A549 (cell line): Measurements from ENCODE around the gene DGLUCY. TPM values are rescaled to one million over a fixed set of nuclear protein-coding genes. Genes with fewer than 3 reads are reported as not detected.

ENCODE experiments used
- ATAC-seq, 2 experiments: fragments of 200-7000 bp in 1 of 2; fragments of >200 bp in 1 of 2; cut with Nextera tagmentation in 1 of 2; cut with Tn5 transposase in 1 of 2; 3 replicates each; pipeline versions ENCODE4 v1.8.0 to v1.9.1; 2018 to 2020; ENCODE audit warnings: mild to moderate bottlenecking in 1 of 2, moderate library complexity in 1 of 2
- CTCF ChIA-PET: fragments of 300-600 bp; sonication (Branson Sonifier 250); formaldehyde crosslinking; extraction: SDS; loops from one replicate; lab custom pipeline; 2021; ENCODE audit warnings: antibody characterized with exemption, inconsistent platforms; lab: Yijun Ruan, JAX
- POLR2A ChIA-PET: fragments of 350-600 bp; formaldehyde crosslinking; extraction: SDS; loops from one replicate; lab custom pipeline; 2021; ENCODE audit warnings: antibody characterized with exemption, inconsistent platforms; lab: Yijun Ruan, JAX
- DNase-seq, 2 experiments: peaks; one replicate each; pipeline versions ENCODE4 v3.0.0 to v3.0.0-alpha.2; 2011 to 2016; ENCODE audit warnings: low read depth in 1 of 2, low spot score in 1 of 2
- FAIRE-seq: peaks from 2 replicates; lab custom pipeline; 2011; peaks lifted over from hg19 to GRCh38; lab: Jason Lieb, UNC
- H3K27ac ChIP-seq, 2 experiments: fragments of >200 bp; sonication (Bioruptor Twin); formaldehyde crosslinking; 3 replicates each; pipeline ENCODE4 v1.5.1; 2016 to 2017
- H3K4me1 ChIP-seq: fragments of >200 bp; sonication (Bioruptor Twin); formaldehyde crosslinking; 3 replicates; pipeline ENCODE4 v1.6.1; 2016
- H3K4me2 ChIP-seq: fragments of >200 bp; sonication (Bioruptor Twin); formaldehyde crosslinking; 3 replicates; pipeline ENCODE4 v1.6.1; 2016
- H3K4me3 ChIP-seq: fragments of >200 bp; sonication (Bioruptor Twin); formaldehyde crosslinking; 3 replicates; pipeline ENCODE4 v1.5.1; 2016
- H3K9me3 ChIP-seq: fragments of >200 bp; sonication (Bioruptor Twin); formaldehyde crosslinking; 3 replicates; pipeline ENCODE4 v1.6.1; 2016
- CEBPB ChIP-seq, 2 experiments: fragments of >200 bp in 1 of 2; sonication (Bioruptor Twin) in 1 of 2; formaldehyde crosslinking in 1 of 2; IDR thresholded peaks; 2 replicates each; pipeline ENCODE4 v1.6.1; 2012 to 2016
- EHMT2 ChIP-seq: fragments of 200-600 bp; sonication (generic); IDR thresholded peaks from 2 replicates; pipeline ENCODE4 v1.6.1; 2016; ENCODE audit warnings: antibody characterized with exemption, low read depth, mild to moderate bottlenecking, moderate library complexity
- ESRRA ChIP-seq: fragments of 150-350 bp; IDR thresholded peaks from 2 replicates; pipeline ENCODE4 v1.6.1; 2014; ENCODE audit warnings: mild to moderate bottlenecking, low read length, borderline replicate concordance
- FOSB ChIP-seq: fragments of 250-450 bp; sonication (Bioruptor Pico); IDR thresholded peaks from 2 replicates; pipeline ENCODE4 v1.5.0; 2020; ENCODE audit warnings: mild to moderate bottlenecking, moderate library complexity
- FOSL2 ChIP-seq, 2 experiments: fragments of 450-650 bp in 1 of 2; fragments of >200 bp in 1 of 2; sonication (Bioruptor Twin) in 1 of 2; formaldehyde crosslinking; IDR thresholded peaks; 2 replicates each; pipeline versions ENCODE4 v1.5.0 to v1.6.1; 2016 to 2020; ENCODE audit warnings: mild to moderate bottlenecking in 1 of 2, moderate library complexity in 1 of 2
- HOXA7 ChIP-seq: fragments of 250-450 bp; sonication (Bioruptor Pico); IDR thresholded peaks from 2 replicates; pipeline ENCODE4 v1.5.0; 2020; ENCODE audit warnings: mild to moderate bottlenecking, moderate library complexity
- MYC ChIP-seq: IDR thresholded peaks from 2 replicates; pipeline ENCODE4 v1.6.1; 2012; ENCODE audit warnings: mild to moderate bottlenecking, inconsistent platforms, low read length, improper control_type of control experiment, borderline replicate concordance
- NFE2L2 ChIP-seq: fragments of 150-350 bp; conservative IDR thresholded peaks from 2 replicates; pipeline ENCODE4 v1.6.1; 2014; ENCODE audit warnings: low read length
- NR3C1 ChIP-seq: fragments of >200 bp; sonication (Bioruptor Twin); formaldehyde crosslinking; IDR thresholded peaks from 3 replicates; pipeline ENCODE4 v1.6.1; 2017
- POLR2AphosphoS2 ChIP-seq: conservative IDR thresholded peaks from 2 replicates; pipeline ENCODE4 v1.6.1; 2012; ENCODE audit warnings: low read length, improper control_type of control experiment, inconsistent platforms
- RFX5 ChIP-seq: fragments of 450-650 bp; IDR thresholded peaks from 2 replicates; pipeline ENCODE4 v1.7.1; 2014; ENCODE audit warnings: antibody characterized with exemption, mild to moderate bottlenecking, moderate library complexity
- RNF2 ChIP-seq: fragments of 200-600 bp; sonication (generic); IDR thresholded peaks from 2 replicates; pipeline ENCODE4 v1.6.1; 2016; ENCODE audit warnings: low read depth, mild to moderate bottlenecking, antibody characterized with exemption, moderate library complexity, borderline replicate concordance
- ZFP36 ChIP-seq: fragments of 450-650 bp; IDR thresholded peaks from 2 replicates; pipeline ENCODE4 v1.6.1; 2014; ENCODE audit warnings: borderline replicate concordance; ENCODE audit not compliant: partially characterized antibody
- ZSCAN20 ChIP-seq: fragments of 250-450 bp; sonication (Bioruptor Pico); IDR thresholded peaks from 2 replicates; pipeline ENCODE4 v1.8.0; 2022; ENCODE audit warnings: mild to moderate bottlenecking, moderate library complexity
- WGBS: methylation state at CpG from one replicate; pipeline ENCODE4 v1.1.6; 2017; ENCODE audit errors: missing lambda C conversion rate; 5-methylcytosine and 5-hydroxymethylcytosine counted together
- polyA plus RNA-seq, 4 experiments: library from polyadenylated mRNA; depleted of rRNA in 3 of 4; stranded (reverse); fragments of >200 nt; fragmentation: RNase III in 1 of 4; extraction: RNeasy Plus Mini Kit Qiagen cat#74134 plus additional on column Dnase treatment in 1 of 4; gene quantifications; 2 replicates in 3 of 4; 3 replicates in 1 of 4; pipeline ENCODE4 v1.2.3, GENCODE V29; 2011 to 2017
- TF ChIP-seq, protein P1 (sequence below): IDR thresholded peaks from 2 replicates; pipeline ENCODE4 v1.6.1; 2012; ENCODE audit warnings: low read depth, borderline replicate concordance
- TF ChIP-seq, protein P2 (sequence below): fragments of >200 bp; sonication (Bioruptor Twin); formaldehyde crosslinking; IDR thresholded peaks from 3 replicates; pipeline ENCODE4 v1.5.1; 2016
- TF ChIP-seq, protein P3 (sequence below): fragments of 250-450 bp; sonication (Bioruptor Pico); IDR thresholded peaks from 2 replicates; pipeline ENCODE4 v1.5.0; 2021; ENCODE audit warnings: mild to moderate bottlenecking, moderate library complexity, borderline replicate concordance
- TF ChIP-seq, protein P4 (sequence below): IDR thresholded peaks from 2 replicates; pipeline ENCODE4 v1.6.1; 2012

Gene DGLUCY
- polyA plus RNA-seq, 2 of the 4 experiments (the other 2 are of a cell fraction) = 14.4 to 17.5 TPM

DNA sequence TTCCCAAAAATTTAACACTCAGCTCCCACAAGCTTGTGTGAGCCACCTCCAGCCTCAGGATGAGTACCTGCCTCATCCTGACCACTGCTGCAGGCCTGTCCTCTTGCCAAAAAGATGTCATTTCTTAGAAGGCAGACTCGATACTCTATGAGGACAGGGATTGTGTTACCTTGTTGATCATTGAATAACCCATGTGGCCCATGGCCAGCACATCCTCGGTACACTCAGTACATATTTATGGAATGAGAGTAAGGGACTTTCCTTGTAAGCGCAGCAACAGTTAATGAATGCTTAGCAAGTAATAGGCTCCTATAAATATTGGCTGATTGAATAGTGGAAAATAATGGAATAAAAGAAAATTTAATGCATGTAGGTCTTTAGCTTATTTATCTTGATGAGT, 15.3 kb upstream of the DGLUCY start:
- H3K4me2 ChIP-seq = peak overlapping the region; percentile 28; the same call in 2 of the 3 replicates
- CTCF ChIA-PET = interaction anchor here (1.7 to 2.1 kb wide), 2 partner anchors 15 to 79 kb away, joined by 5 read pairs; no protein-coding TSS in a partner anchor
- H3K27ac ChIP-seq = no peak overlapping the region
- no peak for TF ChIP-seq NR3C1
- peak in 1 of 2 experiments; percentile 24 for DNase-seq
- no peak overlapping the region for H3K4me3 ChIP-seq
- WGBS = 7% methylated on average over 3 of the region's 3 CpGs
- no peaks in the 10 kb centered on the region for H3K9me3 ChIP-seq
- FAIRE-seq = no peak
- peak in 1 of 2 experiments; percentile 71; a peak in 3 of 6 replicates for ATAC-seq
- POLR2A ChIA-PET = no interaction called here
- peaks cover 14% of the 10 kb centered on the region; the same call in 2 of the 3 replicates for H3K4me1 ChIP-seq

DNA sequence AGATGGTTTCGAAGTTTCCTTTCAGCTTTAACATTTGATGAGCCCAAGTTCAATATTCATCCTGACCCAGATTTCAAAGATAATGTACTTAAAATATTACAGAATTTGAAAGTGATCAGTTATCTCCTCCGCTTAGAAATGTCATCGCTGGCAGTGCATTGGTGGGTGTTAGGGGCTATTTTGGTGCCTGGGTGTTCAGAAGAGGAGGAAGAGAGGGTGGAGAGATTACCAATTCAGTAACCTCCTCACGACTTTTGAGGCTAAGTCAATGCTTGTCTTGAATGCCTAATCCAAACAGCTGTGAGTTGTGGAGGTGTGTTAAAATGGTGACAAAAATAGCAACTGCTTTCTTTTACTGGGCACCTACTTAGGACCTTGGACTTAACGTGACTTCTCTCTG, 13.8 kb upstream of the DGLUCY start:
- ChIA-PET CTCF (interaction anchor here (0.9 kb wide), 1 partner anchor 197 kb away, joined by 3 read pairs; no protein-coding TSS in a partner anchor), POLR2A (interaction anchor here (0.9 kb wide), 1 partner anchor 14 kb away, joined by 3 read pairs; the partner anchor contains the start of gene DGLUCY)
- Histone ChIP-seq H3K9me3 (no peaks in the 10 kb centered on the region), H3K4me2 (no peak overlapping the region), H3K4me1 (peaks cover 14% of the 10 kb centered on the region; the same call in 2 of the 3 replicates), H3K4me3 (no peak overlapping the region), H3K27ac (no peak overlapping the region)
- 83% methylated on average over 5 of the region's 5 CpGs for WGBS
- FAIRE-seq (no peak), DNase-seq (no peak), ATAC-seq (no peak)
- TF ChIP-seq, protein P1, sequence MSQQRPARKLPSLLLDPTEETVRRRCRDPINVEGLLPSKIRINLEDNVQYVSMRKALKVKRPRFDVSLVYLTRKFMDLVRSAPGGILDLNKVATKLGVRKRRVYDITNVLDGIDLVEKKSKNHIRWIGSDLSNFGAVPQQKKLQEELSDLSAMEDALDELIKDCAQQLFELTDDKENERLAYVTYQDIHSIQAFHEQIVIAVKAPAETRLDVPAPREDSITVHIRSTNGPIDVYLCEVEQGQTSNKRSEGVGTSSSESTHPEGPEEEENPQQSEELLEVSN = no peak
- TF ChIP-seq, protein P2, sequence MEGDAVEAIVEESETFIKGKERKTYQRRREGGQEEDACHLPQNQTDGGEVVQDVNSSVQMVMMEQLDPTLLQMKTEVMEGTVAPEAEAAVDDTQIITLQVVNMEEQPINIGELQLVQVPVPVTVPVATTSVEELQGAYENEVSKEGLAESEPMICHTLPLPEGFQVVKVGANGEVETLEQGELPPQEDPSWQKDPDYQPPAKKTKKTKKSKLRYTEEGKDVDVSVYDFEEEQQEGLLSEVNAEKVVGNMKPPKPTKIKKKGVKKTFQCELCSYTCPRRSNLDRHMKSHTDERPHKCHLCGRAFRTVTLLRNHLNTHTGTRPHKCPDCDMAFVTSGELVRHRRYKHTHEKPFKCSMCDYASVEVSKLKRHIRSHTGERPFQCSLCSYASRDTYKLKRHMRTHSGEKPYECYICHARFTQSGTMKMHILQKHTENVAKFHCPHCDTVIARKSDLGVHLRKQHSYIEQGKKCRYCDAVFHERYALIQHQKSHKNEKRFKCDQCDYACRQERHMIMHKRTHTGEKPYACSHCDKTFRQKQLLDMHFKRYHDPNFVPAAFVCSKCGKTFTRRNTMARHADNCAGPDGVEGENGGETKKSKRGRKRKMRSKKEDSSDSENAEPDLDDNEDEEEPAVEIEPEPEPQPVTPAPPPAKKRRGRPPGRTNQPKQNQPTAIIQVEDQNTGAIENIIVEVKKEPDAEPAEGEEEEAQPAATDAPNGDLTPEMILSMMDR = no peak
- TF ChIP-seq ESRRA (no peak), FOSL2 (IDR thresholded peaks at IDR 0.05) (no peak), FOSL2 (CRISPR knock-in tag; IDR thresholded peaks at IDR 0.05) (no peak), NFE2L2 (no peak), ZSCAN20 (CRISPR knock-in tag) (no peak), MYC (no peak), FOSB (CRISPR knock-in tag) (no peak), ZFP36 (no peak), POLR2AphosphoS2 (no peak), HOXA7 (CRISPR knock-in tag) (no peak), RNF2 (no peak), RFX5 (no peak), EHMT2 (no peak), CEBPB (IDR thresholded peaks at IDR 0.05) (no peak)
- TF ChIP-seq, protein P3, sequence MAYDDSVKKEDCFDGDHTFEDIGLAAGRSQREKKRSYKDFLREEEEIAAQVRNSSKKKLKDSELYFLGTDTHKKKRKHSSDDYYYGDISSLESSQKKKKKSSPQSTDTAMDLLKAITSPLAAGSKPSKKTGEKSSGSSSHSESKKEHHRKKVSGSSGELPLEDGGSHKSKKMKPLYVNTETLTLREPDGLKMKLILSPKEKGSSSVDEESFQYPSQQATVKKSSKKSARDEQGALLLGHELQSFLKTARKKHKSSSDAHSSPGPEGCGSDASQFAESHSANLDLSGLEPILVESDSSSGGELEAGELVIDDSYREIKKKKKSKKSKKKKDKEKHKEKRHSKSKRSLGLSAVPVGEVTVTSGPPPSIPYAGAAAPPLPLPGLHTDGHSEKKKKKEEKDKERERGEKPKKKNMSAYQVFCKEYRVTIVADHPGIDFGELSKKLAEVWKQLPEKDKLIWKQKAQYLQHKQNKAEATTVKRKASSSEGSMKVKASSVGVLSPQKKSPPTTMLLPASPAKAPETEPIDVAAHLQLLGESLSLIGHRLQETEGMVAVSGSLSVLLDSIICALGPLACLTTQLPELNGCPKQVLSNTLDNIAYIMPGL (CRISPR knock-in tag) = no peak
- TF ChIP-seq, protein P4, sequence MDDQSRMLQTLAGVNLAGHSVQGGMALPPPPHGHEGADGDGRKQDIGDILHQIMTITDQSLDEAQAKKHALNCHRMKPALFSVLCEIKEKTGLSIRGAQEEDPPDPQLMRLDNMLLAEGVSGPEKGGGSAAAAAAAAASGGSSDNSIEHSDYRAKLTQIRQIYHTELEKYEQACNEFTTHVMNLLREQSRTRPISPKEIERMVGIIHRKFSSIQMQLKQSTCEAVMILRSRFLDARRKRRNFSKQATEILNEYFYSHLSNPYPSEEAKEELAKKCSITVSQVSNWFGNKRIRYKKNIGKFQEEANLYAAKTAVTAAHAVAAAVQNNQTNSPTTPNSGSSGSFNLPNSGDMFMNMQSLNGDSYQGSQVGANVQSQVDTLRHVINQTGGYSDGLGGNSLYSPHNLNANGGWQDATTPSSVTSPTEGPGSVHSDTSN = no peak
